NCI-H1105 (cell line): ENCODE results near the gene LPP.
"Not testable (repeated sequence)": the region's sequence is repeated elsewhere in the genome, so short reads cannot be mapped to it uniquely, and the experiment has no call there.

ENCODE experiments used
- DNase-seq: peaks from one replicate; lab custom pipeline; 2025; lab: John Stamatoyannopoulos, UW

Gene LPP

GRCh38 chr3:188635258-188636042 is 481.5 kb downstream of the LPP start:
- peak; percentile 29 for DNase-seq

GRCh38 chr3:188636292-188636691 is 482.3 kb downstream of the LPP start:
- DNase-seq = not testable (repeated sequence)

- DNase-seq = no peak
These were observed 487.1 kb downstream of the LPP start for GRCh38 chr3:188641076-188641475.

GRCh38 chr3:188643736-188644135 is 489.8 kb downstream of the LPP start:
- DNase-seq = no peak

GRCh38 chr3:188646592-188646991 is 492.6 kb downstream of the LPP start:
- peak; percentile 34 for DNase-seq

- no peak for DNase-seq
These were observed 493.3 kb downstream of the LPP start for GRCh38 chr3:188647237-188647636.

GRCh38 chr3:188649521-188649920 is 495.6 kb downstream of the LPP start:
- DNase-seq = no peak

GRCh38 chr3:188656196-188656982 is 502.4 kb downstream of the LPP start:
- DNase-seq = no peak

- no peak for DNase-seq
These were observed 504.6 kb downstream of the LPP start for GRCh38 chr3:188658606-188659005.

GRCh38 chr3:188659449-188660090 is 505.6 kb downstream of the LPP start:
- no peak for DNase-seq

GRCh38 chr3:188660415-188660814 is 506.5 kb downstream of the LPP start:
- no peak for DNase-seq

- no peak for DNase-seq
These were observed 507.8 kb downstream of the LPP start for GRCh38 chr3:188661806-188662205.

GRCh38 chr3:188662214-188662613 is 508.3 kb downstream of the LPP start:
- DNase-seq = no peak

GRCh38 chr3:188662795-188663194 is 508.8 kb downstream of the LPP start:
- DNase-seq = no peak

GRCh38 chr3:188663839-188664238 is 509.9 kb downstream of the LPP start:
- no peak for DNase-seq

GRCh38 chr3:188664795-188665194 is 510.8 kb downstream of the LPP start:
- DNase-seq = no peak

GRCh38 chr3:188667926-188668325 is 514.0 kb downstream of the LPP start:
- DNase-seq = no peak

GRCh38 chr3:188670446-188670845 is 516.5 kb downstream of the LPP start:
- DNase-seq = no peak

- no peak for DNase-seq
These were observed 518.0 kb downstream of the LPP start for GRCh38 chr3:188671971-188672370.

GRCh38 chr3:188672840-188673239 is 518.9 kb downstream of the LPP start:
- no peak for DNase-seq

- no peak for DNase-seq
These were observed 519.8 kb downstream of the LPP start for GRCh38 chr3:188673646-188674186.

- no peak for DNase-seq
These were observed 520.6 kb downstream of the LPP start for GRCh38 chr3:188674595-188674994.

GRCh38 chr3:188677344-188677743 is 523.4 kb downstream of the LPP start:
- DNase-seq = no peak
